NCI-H1436 treated with DMSO at 0.1 percent for 48 hours (cell line): Measurements from ENCODE around the gene TENM4.

Experiments used
- DNase-seq: peaks from one replicate; lab custom pipeline; 2025; lab: John Stamatoyannopoulos, UW

The TENM4 gene

GRCh38 chr11:79119491-79120284 lies 321.1 kb downstream of the TENM4 start:
- no peak for DNase-seq

GRCh38 chr11:79117488-79117887 lies 323.3 kb downstream of the TENM4 start:
- DNase-seq: no peak

- DNase-seq: no peak
Measured at GRCh38 chr11:79116600-79116999, 324.2 kb downstream of the TENM4 start.

- DNase-seq: no peak
Measured at GRCh38 chr11:79113054-79113690, 327.7 kb downstream of the TENM4 start.

GRCh38 chr11:79110796-79111195 lies 330.0 kb downstream of the TENM4 start:
- DNase-seq: no peak

GRCh38 chr11:79110321-79110720 lies 330.5 kb downstream of the TENM4 start:
- no peak for DNase-seq

- DNase-seq: no peak
Measured at GRCh38 chr11:79108851-79109250, 332.0 kb downstream of the TENM4 start.

- no peak for DNase-seq
Measured at GRCh38 chr11:79102840-79103239, 338.0 kb downstream of the TENM4 start.

GRCh38 chr11:79101656-79102055 lies 339.2 kb downstream of the TENM4 start:
- DNase-seq: no peak

- no peak for DNase-seq
Measured at GRCh38 chr11:79100093-79100910, 340.5 kb downstream of the TENM4 start.

GRCh38 chr11:79098146-79098545 lies 342.7 kb downstream of the TENM4 start:
- DNase-seq: no peak

- no peak for DNase-seq
Measured at GRCh38 chr11:79097246-79097875, 343.5 kb downstream of the TENM4 start.

GRCh38 chr11:79095424-79095823 lies 345.4 kb downstream of the TENM4 start:
- no peak for DNase-seq

- DNase-seq: no peak
Measured at GRCh38 chr11:79094616-79095015, 346.2 kb downstream of the TENM4 start.

- DNase-seq: no peak
Measured at GRCh38 chr11:79092791-79093353, 348.0 kb downstream of the TENM4 start.

GRCh38 chr11:79090191-79090705 lies 350.6 kb downstream of the TENM4 start:
- DNase-seq: no peak

- DNase-seq: no peak
Measured at GRCh38 chr11:79089601-79090000, 351.2 kb downstream of the TENM4 start.

- DNase-seq: no peak
Measured at GRCh38 chr11:79088967-79089366, 351.9 kb downstream of the TENM4 start.

- no peak for DNase-seq
Measured at GRCh38 chr11:79087961-79088318, 352.9 kb downstream of the TENM4 start.

GRCh38 chr11:79087238-79087960 lies 353.4 kb downstream of the TENM4 start:
- DNase-seq: no peak

- no peak for DNase-seq
Measured at GRCh38 chr11:79086056-79086455, 354.8 kb downstream of the TENM4 start.
